ENCODE measurements around the gene LARP7. TPM values are rescaled to one million over a fixed set of nuclear protein-coding genes. Genes with fewer than 3 reads are reported as not detected.
"Not testable (repeated sequence)": the region's sequence is repeated elsewhere in the genome, so short reads cannot be mapped to it uniquely, and the experiment has no call there.

Gene LARP7
- 10 to 100 TPM; 48.2 to 51.3 TPM for total RNA-seq

DNA sequence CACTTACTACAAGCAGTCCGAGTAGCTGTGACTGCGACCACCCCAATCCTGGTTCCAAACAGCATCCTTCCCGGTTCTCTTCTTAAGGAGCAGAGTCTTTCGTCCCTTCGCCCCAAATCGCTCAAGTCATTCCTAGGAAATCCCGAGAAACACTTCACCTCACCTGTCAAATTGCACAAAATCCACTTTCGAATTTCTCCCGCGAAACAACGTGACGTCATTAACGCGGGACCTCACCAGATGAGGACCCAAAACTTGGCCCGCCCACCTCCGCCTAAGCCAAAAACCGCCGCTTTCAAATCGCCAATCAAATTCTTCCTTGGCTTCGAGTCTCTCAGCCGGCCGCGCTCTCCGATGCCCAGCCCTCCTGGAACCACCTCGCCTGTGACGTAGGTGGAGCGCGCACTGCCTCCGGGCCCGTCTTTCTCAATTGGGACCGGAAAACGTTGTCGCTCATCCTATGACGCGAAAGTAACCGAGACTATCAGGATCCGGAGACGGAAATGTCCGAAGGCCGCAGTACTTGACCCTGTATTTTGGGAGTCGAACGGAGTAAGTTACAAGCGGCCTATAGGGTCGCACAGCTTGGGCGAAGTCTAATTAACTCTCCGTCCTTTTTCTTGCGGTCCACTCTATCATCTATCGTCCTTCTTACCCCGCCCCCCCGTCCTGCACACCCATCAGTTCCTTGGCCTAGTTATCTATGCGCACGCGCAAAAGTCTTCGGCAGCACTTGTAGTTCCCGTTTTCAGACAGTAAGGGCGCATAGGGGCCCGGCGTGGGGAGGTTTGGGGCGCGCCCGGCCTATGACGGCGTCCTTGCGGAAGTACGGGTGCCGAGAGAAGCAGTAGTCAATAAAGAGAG, at the start of gene LARP7, which contains the start of gene ZGRF1:
TSS of gene LARP7 (plus strand) at position 456 of the 864 bp plus-strand sequence. CDS start 7,527 bp downstream, outside the sequence.
TSS of gene ZGRF1 (minus strand) at position 222 of the 864 bp plus-strand sequence. CDS start 3,733 bp downstream, outside the sequence.
- CTCF ChIA-PET, result interaction anchor here (0.8 to 2.3 kb wide), 8 partner anchors 11 to 301 kb away, joined by 3 to 13 read pairs (median 5); no protein-coding TSS in a partner anchor
- POLR2A ChIA-PET, result no interaction called here
- ATAC-seq, result peak; percentile 94
- peaks cover 31% of the 10 kb centered on the region for H3K4me1 Mint-ChIP-seq (ENCODE audit: low read depth)
- H3K27me3 Mint-ChIP-seq (ENCODE audit: low read depth), result no peaks in the 10 kb centered on the region
- DNase-seq, result peak; percentile 99
- H3K9me3 Mint-ChIP-seq (ENCODE audit: insufficient read depth), result no peaks in the 10 kb centered on the region
- H3K4me3 Mint-ChIP-seq, result no peak within 1 kb of the TSS
- H3K36me3 Mint-ChIP-seq (ENCODE audit: low read depth), result peaks cover 11% of the 10 kb centered on the region
- peak within 1 kb of the TSS; percentile 79 for H3K27ac Mint-ChIP-seq

DNA sequence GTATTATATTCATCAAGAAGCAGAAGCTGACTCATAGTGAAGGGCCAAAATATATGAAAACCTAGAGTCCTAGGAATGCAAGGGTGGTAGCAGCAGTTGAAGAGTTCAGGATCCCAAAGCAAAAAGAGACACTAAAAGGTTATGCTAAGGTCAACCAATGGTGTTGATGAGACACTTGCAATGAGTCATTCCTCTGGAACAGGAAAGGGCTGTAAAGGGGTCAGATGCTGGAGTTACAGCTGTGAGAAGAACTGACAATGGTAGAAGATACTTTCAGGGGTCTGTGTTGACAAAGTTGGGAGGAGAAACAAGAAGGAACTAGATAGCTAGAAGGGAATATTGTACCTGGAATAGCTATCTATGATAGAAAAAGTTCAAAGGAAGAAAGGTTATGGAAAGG, 47.7 kb upstream of the LARP7 start:
- ChIA-PET POLR2A (no interaction called here), CTCF (interaction anchor here (1.8 kb wide), 1 partner anchor 16 kb away, joined by 6 read pairs; no protein-coding TSS in a partner anchor)
- H3K4me1 Mint-ChIP-seq (ENCODE audit: low read depth), result peaks cover 4% of the 10 kb centered on the region
- H3K27me3 Mint-ChIP-seq (ENCODE audit: low read depth), result no peaks in the 10 kb centered on the region
- no peaks in the 10 kb centered on the region for H3K9me3 Mint-ChIP-seq (ENCODE audit: insufficient read depth)
- DNase-seq (no peak), ATAC-seq (no peak)
- H3K27ac Mint-ChIP-seq, result no peak overlapping the region
- peaks cover 32% of the 10 kb centered on the region for H3K36me3 Mint-ChIP-seq (ENCODE audit: low read depth)
- no peak overlapping the region for H3K4me3 Mint-ChIP-seq

DNA sequence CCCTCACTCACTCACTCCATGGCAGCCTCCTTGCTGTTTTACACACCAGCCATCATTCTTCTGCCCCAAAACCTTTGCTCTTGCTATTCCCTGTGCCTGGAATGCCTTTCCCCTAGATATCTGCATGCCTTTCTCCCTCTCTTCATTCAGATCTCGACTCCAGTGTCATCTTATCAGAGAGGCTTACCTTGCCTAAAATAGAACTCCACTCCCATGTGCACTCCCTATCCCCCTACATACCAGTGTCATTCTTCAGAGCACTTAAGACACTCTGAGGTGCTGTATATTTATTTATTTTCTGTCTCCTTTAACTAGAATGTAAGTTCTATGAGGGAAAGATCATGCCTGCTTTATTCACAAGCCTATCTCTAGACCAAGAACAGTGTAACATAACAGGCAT, 45.4 kb upstream of the LARP7 start:
- H3K4me3 Mint-ChIP-seq, result no peak overlapping the region
- H3K4me1 Mint-ChIP-seq (ENCODE audit: low read depth), result peaks cover 4% of the 10 kb centered on the region
- H3K27ac Mint-ChIP-seq, result no peak overlapping the region
- DNase-seq (no peak), ATAC-seq (no peak)
- no peaks in the 10 kb centered on the region for H3K27me3 Mint-ChIP-seq (ENCODE audit: low read depth)
- peaks cover 33% of the 10 kb centered on the region for H3K36me3 Mint-ChIP-seq (ENCODE audit: low read depth)
- POLR2A ChIA-PET, result no interaction called here
- CTCF ChIA-PET, result no interaction called here
- no peaks in the 10 kb centered on the region for H3K9me3 Mint-ChIP-seq (ENCODE audit: insufficient read depth)

DNA sequence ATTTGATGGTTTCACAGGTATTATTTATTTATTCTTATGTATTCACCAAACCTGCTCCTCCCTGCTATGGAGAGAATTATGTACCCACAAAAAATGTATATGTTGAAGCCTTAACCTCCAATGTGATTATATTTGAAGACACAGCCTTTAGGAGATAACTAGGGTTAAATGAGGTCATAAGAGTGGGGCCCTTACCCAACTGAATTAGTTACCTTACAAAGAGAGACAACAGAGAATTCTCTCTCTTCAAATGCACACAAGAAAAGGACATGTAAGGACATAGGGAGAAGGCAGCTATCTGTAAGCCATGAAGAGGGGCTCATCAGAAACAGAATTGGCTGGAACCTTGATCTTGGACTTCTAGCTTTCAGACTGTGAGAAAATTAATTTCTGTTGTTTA, 44.2 kb upstream of the LARP7 start:
- POLR2A ChIA-PET, result no interaction called here
- Mint-ChIP-seq H3K4me3 (no peak overlapping the region), H3K27me3 (ENCODE audit: low read depth) (no peaks in the 10 kb centered on the region), H3K27ac (no peak overlapping the region), H3K9me3 (ENCODE audit: insufficient read depth) (no peaks in the 10 kb centered on the region), H3K4me1 (ENCODE audit: low read depth) (peaks cover 4% of the 10 kb centered on the region), H3K36me3 (ENCODE audit: low read depth) (peaks cover 24% of the 10 kb centered on the region)
- no peak for ATAC-seq
- CTCF ChIA-PET, result no interaction called here
- no peak for DNase-seq

DNA sequence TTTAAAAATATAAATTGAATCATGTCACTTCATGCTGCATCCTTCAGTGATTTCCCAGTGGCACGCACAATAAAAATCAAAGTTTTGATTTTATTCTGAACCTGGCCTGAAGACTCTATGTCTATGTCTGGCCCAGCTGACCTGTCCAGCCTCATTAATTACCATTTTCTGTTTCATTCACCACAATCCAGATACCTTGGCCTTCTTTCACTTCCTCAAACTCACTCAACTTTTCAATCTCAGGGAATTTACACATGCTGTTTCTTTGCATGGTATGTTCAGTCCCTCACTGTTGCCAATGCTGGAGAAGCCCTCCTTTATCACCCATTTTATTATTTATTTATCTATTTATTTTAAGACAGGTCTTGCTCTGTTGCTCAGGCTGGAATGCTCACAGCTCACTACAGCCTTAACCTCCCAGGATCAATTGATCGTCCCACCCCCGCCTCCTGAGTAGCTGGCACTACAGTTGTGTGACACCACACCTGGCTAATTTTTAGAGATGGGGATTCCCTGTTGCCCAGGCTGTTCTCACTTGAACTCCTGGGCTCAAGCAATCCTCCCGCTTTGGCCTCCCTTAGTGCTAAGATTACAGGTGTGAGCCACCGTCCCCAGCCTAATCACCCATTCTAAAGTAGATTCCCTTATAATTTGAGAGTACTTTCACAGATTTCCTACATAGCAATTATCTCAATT, 43.4 kb upstream of the LARP7 start:
- H3K4me1 Mint-ChIP-seq (ENCODE audit: low read depth), result peaks cover 4% of the 10 kb centered on the region
- peaks cover 29% of the 10 kb centered on the region for H3K36me3 Mint-ChIP-seq (ENCODE audit: low read depth)
- no peak for ATAC-seq
- POLR2A ChIA-PET, result no interaction called here
- no peak for DNase-seq
- no peak overlapping the region for H3K27ac Mint-ChIP-seq
- no peaks in the 10 kb centered on the region for H3K27me3 Mint-ChIP-seq (ENCODE audit: low read depth)
- CTCF ChIA-PET, result no interaction called here
- H3K9me3 Mint-ChIP-seq (ENCODE audit: insufficient read depth), result no peaks in the 10 kb centered on the region
- H3K4me3 Mint-ChIP-seq, result no peak overlapping the region

DNA sequence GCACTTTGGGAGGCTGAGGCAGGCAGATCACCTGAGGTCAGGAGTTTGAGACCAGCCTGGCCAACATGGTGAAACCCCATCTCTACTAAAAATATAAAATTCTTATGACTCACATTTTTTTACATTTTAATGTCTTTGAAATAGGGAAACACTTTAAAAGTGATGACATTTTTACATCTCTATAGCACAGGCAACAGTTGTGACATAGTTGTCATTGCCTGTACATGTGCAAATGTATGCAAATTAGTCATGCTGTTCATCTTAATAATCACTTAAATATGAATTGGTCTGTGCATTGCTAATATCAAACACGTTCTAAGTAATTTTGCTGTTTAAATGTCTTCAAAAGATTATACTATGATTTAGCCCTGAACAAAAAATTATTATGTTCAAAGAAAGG, 42.0 kb upstream of the LARP7 start:
- CTCF ChIA-PET, result no interaction called here
- H3K36me3 Mint-ChIP-seq (ENCODE audit: low read depth), result peaks cover 27% of the 10 kb centered on the region
- H3K27ac Mint-ChIP-seq, result no peak overlapping the region
- H3K4me1 Mint-ChIP-seq (ENCODE audit: low read depth), result no peaks in the 10 kb centered on the region
- no peaks in the 10 kb centered on the region for H3K9me3 Mint-ChIP-seq (ENCODE audit: insufficient read depth)
- H3K27me3 Mint-ChIP-seq (ENCODE audit: low read depth), result no peaks in the 10 kb centered on the region
- no peak overlapping the region for H3K4me3 Mint-ChIP-seq
- POLR2A ChIA-PET, result no interaction called here
- ATAC-seq (no peak), DNase-seq (no peak)

DNA sequence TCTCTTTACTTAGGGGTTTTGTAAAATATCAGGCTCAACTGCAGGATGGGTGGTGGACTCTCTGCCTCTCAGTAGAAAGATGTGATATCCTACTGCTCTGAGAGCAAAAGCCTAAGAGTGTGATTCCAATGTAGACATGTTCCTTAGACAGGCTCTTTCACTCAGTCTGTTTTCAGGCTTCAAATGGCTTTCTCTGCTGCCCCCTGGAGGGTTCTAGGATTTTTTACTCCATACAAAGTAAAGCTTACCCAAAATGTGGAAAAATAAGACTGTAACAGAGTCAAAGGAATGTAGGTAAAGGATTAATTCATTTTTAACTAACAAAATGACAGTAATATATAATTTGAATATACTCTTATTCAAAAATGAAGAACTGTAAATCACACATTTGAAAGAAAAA, 32.4 kb upstream of the LARP7 start:
- Mint-ChIP-seq H3K36me3 (ENCODE audit: low read depth) (peaks cover 13% of the 10 kb centered on the region), H3K4me3 (no peak overlapping the region), H3K27me3 (ENCODE audit: low read depth) (no peaks in the 10 kb centered on the region), H3K4me1 (ENCODE audit: low read depth) (no peaks in the 10 kb centered on the region), H3K27ac (no peak overlapping the region), H3K9me3 (ENCODE audit: insufficient read depth) (no peaks in the 10 kb centered on the region)
- ATAC-seq (peak; percentile 63), DNase-seq (peak; percentile 48)
- ChIA-PET CTCF (interaction anchor here (0.7 to 1.6 kb wide), 4 partner anchors 11 to 505 kb away, joined by 3 to 8 read pairs (median 6); no protein-coding TSS in a partner anchor), POLR2A (no interaction called here)

DNA sequence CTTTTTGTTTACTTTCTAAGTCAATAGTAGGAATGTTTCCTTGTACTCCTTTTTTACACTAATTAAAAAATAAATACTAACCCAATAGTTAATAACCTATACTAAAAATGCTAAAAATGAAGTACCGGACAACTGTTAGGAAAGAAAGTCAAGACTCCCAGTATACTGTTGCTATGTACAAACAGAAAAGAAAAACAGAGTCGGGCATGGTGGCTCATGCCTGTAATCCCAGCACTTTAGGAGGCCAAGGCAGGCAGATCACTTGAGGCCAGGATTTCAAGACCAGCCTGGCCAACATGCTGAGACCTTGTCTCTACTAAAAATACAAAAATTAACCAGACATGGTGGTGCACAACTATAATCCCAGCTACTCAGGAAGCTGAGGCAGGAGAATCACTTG, 24.1 kb upstream of the LARP7 start:
- H3K27me3 Mint-ChIP-seq (ENCODE audit: low read depth); DNase-seq; H3K4me1 Mint-ChIP-seq (ENCODE audit: low read depth); H3K9me3 Mint-ChIP-seq (ENCODE audit: insufficient read depth); POLR2A ChIA-PET; H3K4me3 Mint-ChIP-seq; H3K27ac Mint-ChIP-seq; ATAC-seq; CTCF ChIA-PET; H3K36me3 Mint-ChIP-seq (ENCODE audit: low read depth): not testable (repeated sequence)

DNA sequence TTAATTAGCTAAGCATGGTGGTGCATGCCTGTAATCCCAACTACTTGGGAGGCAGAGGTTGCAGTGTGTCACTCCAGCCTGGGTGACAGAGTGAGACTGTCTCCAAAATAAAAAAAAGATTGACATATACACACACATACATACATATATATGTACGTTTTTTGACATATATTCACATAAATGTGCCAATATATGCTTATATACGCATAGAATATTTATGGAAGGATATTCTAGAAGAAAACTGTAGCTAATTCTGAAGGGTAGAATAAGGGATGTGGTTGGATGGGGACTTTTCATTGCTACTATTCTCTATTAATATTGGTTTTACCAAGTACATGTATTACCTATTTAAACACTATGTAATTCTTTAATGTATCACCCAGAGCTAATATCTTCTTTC, 20.0 kb upstream of the LARP7 start:
- H3K9me3 Mint-ChIP-seq (ENCODE audit: insufficient read depth), result no peaks in the 10 kb centered on the region
- H3K4me1 Mint-ChIP-seq (ENCODE audit: low read depth), result no peaks in the 10 kb centered on the region
- no peak overlapping the region for H3K4me3 Mint-ChIP-seq
- H3K36me3 Mint-ChIP-seq (ENCODE audit: low read depth), result peaks cover 23% of the 10 kb centered on the region
- no peak for DNase-seq
- no peak overlapping the region for H3K27ac Mint-ChIP-seq
- CTCF ChIA-PET, result interaction anchor here (0.7 kb wide), 1 partner anchor 93 kb away, joined by 3 read pairs; no protein-coding TSS in a partner anchor
- ATAC-seq, result no peak
- no peaks in the 10 kb centered on the region for H3K27me3 Mint-ChIP-seq (ENCODE audit: low read depth)
- POLR2A ChIA-PET, result no interaction called here

DNA sequence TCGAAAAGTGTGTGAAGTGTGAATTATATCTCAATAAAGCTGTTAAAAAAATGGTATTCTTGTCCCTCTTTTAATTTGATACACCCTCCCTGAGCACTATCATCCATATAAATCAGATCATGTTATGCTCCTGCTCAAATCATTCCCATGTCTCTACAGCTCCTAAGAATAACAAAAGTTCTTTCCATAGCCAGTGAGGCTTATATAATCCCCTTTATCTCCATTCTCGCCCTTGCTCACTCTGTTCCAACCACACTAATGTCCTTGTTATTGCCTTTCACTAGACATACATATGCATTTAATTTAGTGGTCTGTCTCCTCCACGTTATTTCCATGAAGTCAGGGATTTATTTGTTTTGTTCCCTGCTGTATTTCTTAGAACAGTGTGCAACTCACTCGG, 10.7 kb upstream of the LARP7 start:
- no peak for ATAC-seq
- no peak for DNase-seq
- no peak overlapping the region for H3K27ac Mint-ChIP-seq
- H3K4me3 Mint-ChIP-seq, result no peak overlapping the region
- peaks cover 26% of the 10 kb centered on the region for H3K36me3 Mint-ChIP-seq (ENCODE audit: low read depth)
- CTCF ChIA-PET, result no interaction called here
- POLR2A ChIA-PET, result no interaction called here
- no peaks in the 10 kb centered on the region for H3K9me3 Mint-ChIP-seq (ENCODE audit: insufficient read depth)
- no peaks in the 10 kb centered on the region for H3K4me1 Mint-ChIP-seq (ENCODE audit: low read depth)
- H3K27me3 Mint-ChIP-seq (ENCODE audit: low read depth), result no peaks in the 10 kb centered on the region

DNA sequence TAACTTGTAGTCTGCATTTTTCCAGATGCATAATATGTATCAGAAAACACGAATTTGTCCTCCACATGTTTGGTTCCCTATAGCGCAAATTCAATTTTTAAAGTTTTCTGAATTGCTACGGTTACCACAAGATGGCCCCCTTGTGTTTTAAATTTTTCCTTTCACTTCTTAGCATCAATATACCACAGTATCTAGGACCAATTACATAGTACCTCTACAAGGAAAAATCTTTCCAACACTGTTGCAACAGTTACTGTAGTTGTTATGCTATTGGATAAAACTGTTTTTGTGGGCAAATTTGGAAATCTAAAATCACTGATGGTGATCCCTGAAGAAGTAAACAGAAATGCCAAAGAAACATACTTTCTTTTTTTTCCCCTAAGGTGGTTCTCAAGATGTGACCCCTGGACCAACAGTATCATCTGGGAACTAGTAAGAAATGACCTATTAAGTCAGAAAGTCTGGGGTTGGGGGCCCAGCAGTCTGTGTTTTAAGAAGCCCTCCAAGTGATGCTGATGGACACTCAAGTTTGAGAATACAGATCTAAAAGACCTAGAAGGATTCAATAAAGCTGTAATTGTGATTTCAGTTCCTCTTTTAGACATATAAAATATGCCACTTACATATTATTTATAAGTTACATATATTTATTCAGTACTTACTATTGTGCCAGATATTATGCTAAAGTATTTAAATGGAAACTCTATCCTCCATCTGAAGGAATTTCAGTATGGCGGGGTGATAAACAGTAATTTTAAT, 3.3 kb upstream of the LARP7 start:
- H3K36me3 Mint-ChIP-seq (ENCODE audit: low read depth), result peaks cover 7% of the 10 kb centered on the region
- no peak overlapping the region for H3K27ac Mint-ChIP-seq
- H3K4me1 Mint-ChIP-seq (ENCODE audit: low read depth), result peaks cover 19% of the 10 kb centered on the region
- H3K27me3 Mint-ChIP-seq (ENCODE audit: low read depth), result no peaks in the 10 kb centered on the region
- ATAC-seq (no peak), DNase-seq (no peak)
- ChIA-PET CTCF (interaction anchor here (0.8 to 1.8 kb wide), 7 partner anchors 10 to 534 kb away, joined by 3 to 12 read pairs (median 4); no protein-coding TSS in a partner anchor), POLR2A (no interaction called here)
- no peaks in the 10 kb centered on the region for H3K9me3 Mint-ChIP-seq (ENCODE audit: insufficient read depth)
- no peak overlapping the region for H3K4me3 Mint-ChIP-seq

DNA sequence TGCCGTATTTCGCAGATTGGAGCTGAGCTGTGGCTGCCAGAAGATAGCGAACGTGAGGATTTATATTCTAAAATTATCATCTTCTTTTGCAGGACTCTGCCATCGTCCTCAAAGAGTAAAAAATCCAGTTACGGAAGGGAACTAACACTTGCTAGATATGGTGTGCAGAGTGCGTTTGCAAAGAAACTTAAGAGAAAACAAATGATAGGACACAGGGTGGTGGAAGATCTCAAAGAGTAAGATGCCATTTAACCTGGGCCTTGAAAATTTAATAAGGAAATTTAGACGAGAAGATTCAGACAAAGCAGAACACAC, 566 bp downstream of the LARP7 start:
- H3K27me3 Mint-ChIP-seq (ENCODE audit: low read depth), result no peaks in the 10 kb centered on the region
- peak; percentile 6 for ATAC-seq
- DNase-seq, result no peak
- H3K36me3 Mint-ChIP-seq (ENCODE audit: low read depth), result peaks cover 11% of the 10 kb centered on the region
- ChIA-PET POLR2A (no interaction called here), CTCF (interaction anchor here (0.8 to 1.7 kb wide), 7 partner anchors 10 to 300 kb away, joined by 3 to 5 read pairs (median 5); no protein-coding TSS in a partner anchor)
- H3K4me3 Mint-ChIP-seq, result no peak overlapping the region
- no peaks in the 10 kb centered on the region for H3K9me3 Mint-ChIP-seq (ENCODE audit: insufficient read depth)
- no peak overlapping the region for H3K27ac Mint-ChIP-seq
- H3K4me1 Mint-ChIP-seq (ENCODE audit: low read depth), result peaks cover 32% of the 10 kb centered on the region

Data from activated CD8-positive, alpha-beta T cell treated with anti-CD3 and anti-CD28 coated beads, Interleukin-2, amount 10 ng/mL, durations not matched to agents 7 days and 5 days (primary cell).